H9 (cell line): ENCODE data around the gene PAQR5. TPM values are rescaled to one million over a fixed set of nuclear protein-coding genes. Genes with fewer than 3 reads are reported as not detected.

ENCODE experiments used
- DNase-seq: peaks from one replicate; pipeline ENCODE4 v3.0.0-alpha.2; 2017
- H2AFZ ChIP-seq: one replicate; pipeline ENCODE4 v1.6.1; 2013; ENCODE audit warnings: mild to moderate bottlenecking, low read length, control low read depth, moderate library complexity
- H2AK5ac ChIP-seq: 2 replicates; pipeline ENCODE4 v1.6.1; 2013; ENCODE audit warnings: low read length, control low read depth, mixed read lengths; ENCODE audit not compliant: insufficient read length
- H2BK120ac ChIP-seq: one replicate; pipeline ENCODE4 v1.6.1; 2013; ENCODE audit warnings: low read depth, mild to moderate bottlenecking, low read length, control low read depth, inconsistent platforms; ENCODE audit not compliant: poor library complexity, severe bottlenecking
- H2BK12ac ChIP-seq: 2 replicates; pipeline ENCODE4 v1.6.1; 2013; ENCODE audit warnings: low read length, control low read depth, mixed read lengths, low read depth; ENCODE audit not compliant: insufficient read length
- H2BK15ac ChIP-seq: 2 replicates; pipeline ENCODE4 v1.6.1; 2013; ENCODE audit warnings: low read depth, low read length, control low read depth
- H2BK20ac ChIP-seq: one replicate; pipeline ENCODE4 v1.6.1; 2013; ENCODE audit warnings: low read depth, mild to moderate bottlenecking, low read length, control low read depth, inconsistent platforms; ENCODE audit not compliant: poor library complexity, severe bottlenecking
- H2BK5ac ChIP-seq: 2 replicates; pipeline ENCODE4 v1.6.1; 2013; ENCODE audit warnings: low read length, control low read depth, mixed read lengths; ENCODE audit not compliant: insufficient read length
- H3K14ac ChIP-seq: 2 replicates; pipeline ENCODE4 v1.6.1; 2013; ENCODE audit warnings: low read length, control low read depth; ENCODE audit not compliant: insufficient read depth
- H3K18ac ChIP-seq: 2 replicates; pipeline ENCODE4 v1.6.1; 2013; ENCODE audit warnings: low read depth, mild to moderate bottlenecking, mixed read lengths, low read length, control low read depth; ENCODE audit not compliant: insufficient read length
- H3K23ac ChIP-seq: 2 replicates; pipeline ENCODE4 v1.6.1; 2013; ENCODE audit warnings: low read length, control low read depth, mixed read lengths, low read depth; ENCODE audit not compliant: insufficient read length
- H3K23me2 ChIP-seq: 2 replicates; pipeline ENCODE4 v1.6.1; 2013; ENCODE audit warnings: low read depth, mild to moderate bottlenecking, mixed read lengths, low read length, control low read depth; ENCODE audit not compliant: insufficient read length, poor library complexity, severe bottlenecking
- H3K27ac ChIP-seq: 2 replicates; pipeline ENCODE4 v1.5.1; 2013; ENCODE audit warnings: low read length, control low read depth, mixed read lengths, low read depth; ENCODE audit not compliant: insufficient read length
- H3K27me3 ChIP-seq: 2 replicates; pipeline ENCODE4 v1.6.1; 2013; ENCODE audit warnings: low read length, control low read depth, inconsistent platforms; ENCODE audit not compliant: insufficient read depth
- H3K4ac ChIP-seq: 2 replicates; pipeline ENCODE4 v1.6.1; 2013; ENCODE audit warnings: low read depth, mild to moderate bottlenecking, control low read depth, inconsistent platforms, low read length, moderate library complexity
- H3K4me1 ChIP-seq: 2 replicates; pipeline ENCODE4 v1.6.1; 2013; ENCODE audit warnings: low read length, control low read depth, inconsistent platforms; ENCODE audit not compliant: insufficient read depth
- H3K4me2 ChIP-seq: 2 replicates; pipeline ENCODE4 v1.6.1; 2013; ENCODE audit warnings: low read length, control low read depth, mixed read lengths; ENCODE audit not compliant: insufficient read length, insufficient read depth
- H3K56ac ChIP-seq: 2 replicates; pipeline ENCODE4 v1.6.1; 2013; ENCODE audit warnings: low read depth, mild to moderate bottlenecking, mixed read lengths, low read length, control low read depth; ENCODE audit not compliant: insufficient read length
- H3K79me1 ChIP-seq: 2 replicates; pipeline ENCODE4 v1.6.1; 2013; ENCODE audit warnings: low read depth, mild to moderate bottlenecking, moderate library complexity, low read length, control low read depth, inconsistent platforms; ENCODE audit not compliant: insufficient read depth, poor library complexity, severe bottlenecking
- H3K79me2 ChIP-seq: 2 replicates; pipeline ENCODE4 v1.6.1; 2013; ENCODE audit warnings: low read length, control low read depth, inconsistent platforms; ENCODE audit not compliant: insufficient read depth
- H3K9ac ChIP-seq: 2 replicates; pipeline ENCODE4 v1.6.1; 2013; ENCODE audit warnings: low read length, control low read depth, mixed read lengths; ENCODE audit not compliant: insufficient read length; ENCODE audit errors: extremely low read depth
- H3K9me3 ChIP-seq: one replicate; pipeline ENCODE4 v1.6.1; 2013; ENCODE audit warnings: low read depth, low read length, inconsistent platforms; ENCODE audit not compliant: control insufficient read depth
- H3T11ph ChIP-seq: one replicate; pipeline ENCODE4 v1.6.1; 2013; ENCODE audit warnings: mild to moderate bottlenecking, low read length, control low read depth, inconsistent platforms
- H4K20me1 ChIP-seq: one replicate; pipeline ENCODE4 v1.6.1; 2013; ENCODE audit not compliant: control insufficient read depth, insufficient read length, insufficient read depth
- H4K5ac ChIP-seq: 2 replicates; pipeline ENCODE4 v1.6.1; 2013; ENCODE audit warnings: low read depth, mild to moderate bottlenecking, mixed read lengths, low read length, control low read depth; ENCODE audit not compliant: insufficient read length
- H4K8ac ChIP-seq: replicated peaks from 2 replicates; pipeline ENCODE4 v1.6.1; 2013; ENCODE audit warnings: low read length, control low read depth, mixed read lengths, low read depth; ENCODE audit not compliant: insufficient read length
- H4K91ac ChIP-seq: 2 replicates; pipeline ENCODE4 v1.6.1; 2013; ENCODE audit warnings: low read depth, mild to moderate bottlenecking, moderate library complexity, mixed read lengths, low read length, control low read depth; ENCODE audit not compliant: insufficient read length
- H3K27ac Mint-ChIP-seq, 3 experiments: 2 replicates in 2 of 3; 3 replicates in 1 of 3; pipeline ENCODE4 v1.8.0; 2020 to 2021; ENCODE audit warnings: mixed read lengths in 3 of 3, mild to moderate bottlenecking in 1 of 3, moderate library complexity in 1 of 3
- H3K27me3 Mint-ChIP-seq: 2 replicates; pipeline ENCODE4 v1.8.0; 2021; ENCODE audit warnings: low read depth, mild to moderate bottlenecking, moderate library complexity, mixed read lengths
- H3K36me3 Mint-ChIP-seq, 3 experiments: 2 replicates in 2 of 3; 3 replicates in 1 of 3; pipeline ENCODE4 v1.8.0; 2020 to 2021; ENCODE audit warnings: low read depth in 3 of 3, mixed read lengths in 3 of 3; ENCODE audit not compliant: insufficient read depth in 1 of 3
- H3K4me1 Mint-ChIP-seq, 2 experiments: 2 replicates each; pipeline ENCODE4 v1.8.0; 2020; ENCODE audit warnings: mixed read lengths in 2 of 2
- H3K4me3 Mint-ChIP-seq, 2 experiments: 2 replicates in 1 of 2; 3 replicates in 1 of 2; pipeline ENCODE4 v1.8.0; 2020 to 2021; ENCODE audit warnings: mild to moderate bottlenecking in 2 of 2, mixed read lengths in 2 of 2, moderate library complexity in 1 of 2
- H3K9me3 Mint-ChIP-seq, 2 experiments: 2 replicates in 1 of 2; 3 replicates in 1 of 2; pipeline ENCODE4 v1.8.0; 2020; ENCODE audit warnings: mild to moderate bottlenecking in 2 of 2, mixed read lengths in 2 of 2, moderate library complexity in 1 of 2
- WGBS: extraction: QIAGEN DNeasy Blood & Tissue Kit; methylation state at CpG from one replicate; pipeline ENCODE4 v1.1.7; 2013; ENCODE audit warnings: missing lambda C conversion rate, low lambda C conversion rate, mixed read lengths; ENCODE audit not compliant: insufficient read length; ENCODE audit errors: extremely low coverage; 5-methylcytosine and 5-hydroxymethylcytosine counted together
- total RNA-seq: library from RNA; stranded (reverse); gene quantifications from 2 replicates; pipeline ENCODE4 v1.2.1, GENCODE V29; 2021
- TF ChIP-seq, protein P1 (sequence below): fragments of 200-600 bp; sonication (generic); conservative IDR thresholded peaks from 3 replicates; pipeline ENCODE4 v1.8.0; 2021; ENCODE audit warnings: antibody characterized with exemption, mild to moderate bottlenecking

Gene PAQR5
- total RNA-seq, 1 experiment from 2014 or later = 1.6 TPM

DNA sequence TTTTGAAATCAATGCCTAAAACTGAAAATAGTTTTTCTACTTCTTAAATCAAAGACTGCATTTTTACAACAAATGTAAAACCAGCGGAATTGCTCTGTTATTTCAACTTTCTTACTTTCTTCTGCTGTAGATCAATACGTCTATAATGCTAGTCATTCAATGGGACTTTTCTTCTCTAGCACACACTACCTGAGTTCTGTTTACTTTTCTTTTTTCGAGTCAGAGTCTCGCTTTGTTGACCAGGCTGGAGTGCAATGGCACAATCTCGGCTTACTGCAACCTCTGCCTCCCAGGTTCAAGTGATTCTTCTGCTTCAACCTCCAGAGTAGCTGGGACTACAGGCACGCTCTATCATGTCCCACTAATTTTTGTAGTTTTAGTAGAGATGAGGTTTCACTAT lies 74.7 kb downstream of the PAQR5 start:
- Histone ChIP-seq H2BK20ac (no peak overlapping the region), H3K27me3 (no peaks in the 10 kb centered on the region), H3K27ac (no peak overlapping the region), H3K9ac (no peak overlapping the region), H4K91ac (no peak overlapping the region), H2BK5ac (no peak overlapping the region), H3K4me2 (no peak overlapping the region), H3K14ac (no peak overlapping the region), H3K56ac (no peak overlapping the region), H2AFZ (no peak overlapping the region), H3K79me1 (no peaks in the 10 kb centered on the region), H3K23me2 (no peaks in the 10 kb centered on the region), H2BK15ac (no peak overlapping the region), H3K9me3 (no peaks in the 10 kb centered on the region), H2AK5ac (no peak overlapping the region), H3K23ac (no peak overlapping the region), H4K5ac (no peak overlapping the region), H3K4me1 (no peaks in the 10 kb centered on the region), H3K79me2 (no peaks in the 10 kb centered on the region), H3T11ph (no peak overlapping the region), H3K18ac (no peak overlapping the region), H2BK120ac (no peak overlapping the region), H4K8ac (no peak overlapping the region), H4K20me1 (no peaks in the 10 kb centered on the region), H2BK12ac (no peak overlapping the region), H3K4ac (no peak overlapping the region)
- TF ChIP-seq, protein P1, sequence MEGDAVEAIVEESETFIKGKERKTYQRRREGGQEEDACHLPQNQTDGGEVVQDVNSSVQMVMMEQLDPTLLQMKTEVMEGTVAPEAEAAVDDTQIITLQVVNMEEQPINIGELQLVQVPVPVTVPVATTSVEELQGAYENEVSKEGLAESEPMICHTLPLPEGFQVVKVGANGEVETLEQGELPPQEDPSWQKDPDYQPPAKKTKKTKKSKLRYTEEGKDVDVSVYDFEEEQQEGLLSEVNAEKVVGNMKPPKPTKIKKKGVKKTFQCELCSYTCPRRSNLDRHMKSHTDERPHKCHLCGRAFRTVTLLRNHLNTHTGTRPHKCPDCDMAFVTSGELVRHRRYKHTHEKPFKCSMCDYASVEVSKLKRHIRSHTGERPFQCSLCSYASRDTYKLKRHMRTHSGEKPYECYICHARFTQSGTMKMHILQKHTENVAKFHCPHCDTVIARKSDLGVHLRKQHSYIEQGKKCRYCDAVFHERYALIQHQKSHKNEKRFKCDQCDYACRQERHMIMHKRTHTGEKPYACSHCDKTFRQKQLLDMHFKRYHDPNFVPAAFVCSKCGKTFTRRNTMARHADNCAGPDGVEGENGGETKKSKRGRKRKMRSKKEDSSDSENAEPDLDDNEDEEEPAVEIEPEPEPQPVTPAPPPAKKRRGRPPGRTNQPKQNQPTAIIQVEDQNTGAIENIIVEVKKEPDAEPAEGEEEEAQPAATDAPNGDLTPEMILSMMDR = no peak
- peaks cover 4% of the 10 kb centered on the region in 2 experiments for H3K9me3 Mint-ChIP-seq
- no peak overlapping the region for H3K4me3 Mint-ChIP-seq
- DNase-seq = no peak
- peaks cover 0 to 6% (median 4%) of the 10 kb centered on the region in 3 experiments; a peak in 1 of 7 replicates for H3K36me3 Mint-ChIP-seq
- H3K27ac Mint-ChIP-seq = no peak overlapping the region
- no CpG with 5 or more reads among the region's 6 CpGs for WGBS
- no peaks in the 10 kb centered on the region for H3K4me1 Mint-ChIP-seq
- peaks cover 2% of the 10 kb centered on the region; the same call in 1 of the 2 replicates for H3K27me3 Mint-ChIP-seq
